Mononuclear cell (primary cell): ENCODE results near the gene CLEC4M. TPM values are rescaled to one million over a fixed set of nuclear protein-coding genes. Genes with fewer than 3 reads are reported as not detected.
"Not testable (repeated sequence)": the region's sequence is repeated elsewhere in the genome, so short reads cannot be mapped to it uniquely, and the experiment has no call there.

Experiments
- H3K27me3 ChIP-seq: 2 replicates; pipeline ENCODE4 v1.6.0; 2011; ENCODE audit warnings: low read length, control low read depth; ENCODE audit not compliant: insufficient read depth
- H3K4me1 ChIP-seq: 2 replicates; pipeline ENCODE4 v1.5.1; 2011; ENCODE audit warnings: mild to moderate bottlenecking, low read length, control low read depth; ENCODE audit not compliant: insufficient read depth
- H3K4me3 ChIP-seq: 2 replicates; pipeline ENCODE4 v1.5.1; 2011; ENCODE audit warnings: mild to moderate bottlenecking, low read length, moderate library complexity
- H3K9me3 ChIP-seq: 2 replicates; pipeline ENCODE4 v1.5.1; 2011; ENCODE audit warnings: low read depth, mild to moderate bottlenecking, control low read depth, low read length
- total RNA-seq: library from RNA; depleted of rRNA; stranded (reverse); fragments of >200 nt; gene quantifications from one replicate; pipeline ENCODE4 v1.2.3, GENCODE V29; 2012

The CLEC4M gene
- total RNA-seq, 1 donor = not detected

DNA sequence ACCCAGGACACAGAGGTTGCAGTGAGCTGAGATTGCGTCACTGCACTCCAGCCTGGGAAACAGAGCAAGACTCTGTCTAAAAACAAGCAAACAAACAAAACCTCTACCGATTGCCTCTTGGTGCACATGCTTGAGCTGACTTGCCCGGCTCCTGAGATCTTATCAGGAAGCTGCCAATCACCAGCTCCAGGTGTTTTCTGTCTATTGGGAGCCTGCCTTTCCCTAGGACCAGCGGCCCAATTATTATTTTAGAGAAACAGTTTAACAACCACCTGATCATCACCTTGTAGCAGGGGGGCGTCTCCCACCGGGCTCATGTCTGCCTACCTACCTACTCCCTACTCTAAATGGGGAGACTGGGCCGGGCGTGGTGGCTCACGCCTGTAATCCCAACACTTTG lies 10.8 kb downstream of the CLEC4M start:
- Histone ChIP-seq H3K9me3 (no peaks in the 10 kb centered on the region), H3K4me1 (peaks cover 31% of the 10 kb centered on the region), H3K27me3 (no peaks in the 10 kb centered on the region), H3K4me3 (no peak overlapping the region)

GRCh38 chr19:7775761-7776160 lies 12.7 kb downstream of the CLEC4M start:
- Histone ChIP-seq H3K9me3 (no peaks in the 10 kb centered on the region), H3K4me1 (peaks cover 31% of the 10 kb centered on the region), H3K4me3 (no peak overlapping the region), H3K27me3 (no peaks in the 10 kb centered on the region)

- Histone ChIP-seq H3K9me3 (no peaks in the 10 kb centered on the region), H3K4me3 (no peak overlapping the region), H3K27me3 (no peaks in the 10 kb centered on the region), H3K4me1 (peaks cover 19% of the 10 kb centered on the region)
Measured at GRCh38 chr19:7778081-7778480, 15.0 kb downstream of the CLEC4M start.

GRCh38 chr19:7779631-7780486 lies 16.8 kb downstream of the CLEC4M start:
- Histone ChIP-seq H3K27me3 (no peaks in the 10 kb centered on the region), H3K4me3 (no peak overlapping the region), H3K4me1 (peaks cover 28% of the 10 kb centered on the region), H3K9me3 (no peaks in the 10 kb centered on the region)

- Histone ChIP-seq H3K4me3 (no peak overlapping the region), H3K9me3 (no peaks in the 10 kb centered on the region), H3K4me1 (peaks cover 28% of the 10 kb centered on the region), H3K27me3 (no peaks in the 10 kb centered on the region)
Measured at GRCh38 chr19:7781157-7781556, 18.1 kb downstream of the CLEC4M start.

- Histone ChIP-seq H3K9me3 (no peaks in the 10 kb centered on the region), H3K27me3 (peaks cover 13% of the 10 kb centered on the region), H3K4me3 (no peak overlapping the region), H3K4me1 (peaks cover 31% of the 10 kb centered on the region)
Measured at GRCh38 chr19:7783991-7784423, 21.0 kb downstream of the CLEC4M start.

- Histone ChIP-seq H3K27me3 (peaks cover 21% of the 10 kb centered on the region), H3K4me3 (no peak overlapping the region), H3K4me1 (peaks cover 35% of the 10 kb centered on the region), H3K9me3 (no peaks in the 10 kb centered on the region)
Measured at GRCh38 chr19:7784856-7785255, 21.8 kb downstream of the CLEC4M start.

DNA sequence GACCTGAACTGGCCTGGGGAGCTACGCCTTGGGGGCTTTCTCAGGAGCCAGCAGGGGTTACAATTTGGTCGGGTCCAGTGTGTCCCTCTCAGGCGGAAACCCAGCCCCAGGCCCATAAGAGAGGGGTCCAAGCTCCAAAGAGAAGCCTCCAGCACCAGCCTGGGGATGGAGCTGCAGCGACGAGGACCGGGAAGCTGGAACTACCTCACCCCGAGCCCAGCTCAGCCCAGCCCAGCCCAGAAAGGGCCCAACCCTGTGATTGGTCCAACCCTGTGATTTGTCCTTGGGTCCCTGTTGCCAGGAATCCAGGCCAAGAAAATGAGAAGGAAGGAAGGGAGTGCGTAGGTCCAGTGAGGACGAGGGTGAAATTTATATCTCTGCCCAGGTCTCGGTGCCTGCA lies 24.1 kb downstream of the CLEC4M start:
- peaks cover 26% of the 10 kb centered on the region for H3K27me3 ChIP-seq
- no peaks in the 10 kb centered on the region for H3K9me3 ChIP-seq
- H3K4me1 ChIP-seq = peaks cover 35% of the 10 kb centered on the region
- no peak overlapping the region for H3K4me3 ChIP-seq

DNA sequence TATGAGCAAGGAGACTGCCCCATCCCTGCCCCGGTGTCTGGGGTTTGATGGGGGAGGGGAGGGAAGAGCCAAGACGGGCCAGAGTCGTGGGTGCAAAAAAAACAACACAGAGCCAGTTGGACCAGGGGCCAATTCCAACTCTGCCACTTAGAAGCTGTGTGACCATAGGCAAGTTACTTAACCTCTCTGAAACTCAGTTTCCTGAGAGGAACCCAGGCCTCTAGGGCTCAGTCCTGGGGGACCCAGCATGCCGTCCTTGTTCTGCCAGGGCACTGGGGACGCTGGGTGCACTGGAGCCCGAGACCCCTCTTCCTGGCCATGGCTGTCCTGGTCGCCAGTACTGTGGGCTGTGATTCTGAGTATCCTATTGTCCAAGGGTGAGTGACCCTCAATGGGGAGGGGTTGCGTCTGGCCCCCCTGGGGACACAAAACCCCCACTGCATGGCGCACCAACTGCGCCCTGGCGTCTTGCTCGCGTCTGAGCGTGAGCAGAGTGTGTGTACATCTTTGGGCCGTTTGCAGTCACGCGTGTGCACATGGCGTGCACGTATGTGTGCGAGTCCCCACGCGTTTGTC lies 24.6 kb downstream of the CLEC4M start:
- Histone ChIP-seq H3K4me1 (peaks cover 35% of the 10 kb centered on the region), H3K9me3 (no peaks in the 10 kb centered on the region), H3K4me3 (no peak overlapping the region), H3K27me3 (peaks cover 26% of the 10 kb centered on the region)

- peaks cover 26% of the 10 kb centered on the region for H3K27me3 ChIP-seq
- no peaks in the 10 kb centered on the region for H3K9me3 ChIP-seq
- H3K4me3 ChIP-seq = no peak overlapping the region
- peaks cover 31% of the 10 kb centered on the region for H3K4me1 ChIP-seq
Measured at GRCh38 chr19:7788178-7788932, 25.3 kb downstream of the CLEC4M start.

- Histone ChIP-seq H3K4me1 (peaks cover 26% of the 10 kb centered on the region), H3K9me3 (no peaks in the 10 kb centered on the region), H3K4me3 (no peak overlapping the region), H3K27me3 (peaks cover 26% of the 10 kb centered on the region)
Measured at GRCh38 chr19:7788933-7789323, 25.9 kb downstream of the CLEC4M start.

- Histone ChIP-seq H3K4me1 (peaks cover 20% of the 10 kb centered on the region), H3K4me3 (no peak overlapping the region), H3K27me3 (peaks cover 26% of the 10 kb centered on the region), H3K9me3 (no peaks in the 10 kb centered on the region)
Measured at GRCh38 chr19:7789447-7789846, 26.4 kb downstream of the CLEC4M start.

GRCh38 chr19:7790416-7790815 lies 27.4 kb downstream of the CLEC4M start:
- H3K9me3 ChIP-seq = no peaks in the 10 kb centered on the region
- peaks cover 26% of the 10 kb centered on the region for H3K27me3 ChIP-seq
- no peak overlapping the region for H3K4me3 ChIP-seq
- H3K4me1 ChIP-seq = peaks cover 16% of the 10 kb centered on the region

DNA sequence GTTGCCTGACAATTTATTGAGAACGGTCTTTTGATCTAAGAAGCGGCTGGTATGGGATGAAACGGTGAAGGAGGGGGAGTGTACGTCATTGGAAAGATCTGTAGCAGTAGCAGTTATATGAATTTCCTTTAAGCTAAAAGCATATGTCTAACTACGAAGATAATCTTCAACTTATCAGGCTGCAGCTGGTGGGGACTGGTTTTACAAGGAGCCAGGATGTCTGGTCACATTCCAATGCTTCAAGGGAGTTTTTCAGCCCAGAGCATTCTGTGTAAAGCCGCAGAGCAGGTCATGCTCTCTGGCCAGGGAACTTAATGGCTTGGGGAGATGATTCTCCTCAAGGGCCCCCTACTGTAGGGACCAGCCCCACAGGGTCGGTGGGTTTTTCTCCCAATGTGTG lies 29.2 kb downstream of the CLEC4M start:
- Histone ChIP-seq H3K9me3 (no peaks in the 10 kb centered on the region), H3K4me3 (no peak overlapping the region), H3K27me3 (peaks cover 26% of the 10 kb centered on the region), H3K4me1 (peaks cover 16% of the 10 kb centered on the region)

DNA sequence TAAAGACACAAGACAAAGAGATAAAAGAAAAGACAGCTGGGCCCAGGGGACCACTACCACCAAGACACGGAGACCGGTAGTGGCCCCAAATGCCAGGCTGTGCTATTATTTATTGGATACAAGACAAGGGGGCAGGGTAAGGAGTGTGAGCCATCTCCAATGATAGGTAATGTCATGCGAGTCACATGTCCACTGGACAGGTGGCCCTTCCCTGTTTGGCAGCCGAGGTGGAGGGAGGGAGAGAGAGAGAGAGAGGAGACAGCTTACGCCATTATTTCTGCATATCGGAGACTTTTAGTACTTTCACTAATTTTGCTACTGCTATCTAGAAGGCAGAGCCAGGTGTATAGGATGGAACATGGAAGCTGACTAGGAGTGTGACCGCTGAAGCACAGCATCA lies 29.7 kb downstream of the CLEC4M start:
- Histone ChIP-seq H3K4me1 (peaks cover 13% of the 10 kb centered on the region), H3K27me3 (peaks cover 22% of the 10 kb centered on the region)
- H3K4me3 ChIP-seq, H3K9me3 ChIP-seq: not testable (repeated sequence)
